Glutamatergic neuron (in vitro differentiated cells): Measurements from ENCODE around the gene RNF17. TPM values are rescaled to one million over a fixed set of nuclear protein-coding genes. Genes with fewer than 3 reads are reported as not detected.

Experiments used
- DNase-seq: peaks from one replicate; pipeline ENCODE4 v3.0.0; 2022
- H3K27ac Mint-ChIP-seq: one replicate; pipeline ENCODE4 v1.8.0; 2020; ENCODE audit warnings: mild to moderate bottlenecking, mixed read lengths, inconsistent platforms; ENCODE audit not compliant: unreplicated experiment
- H3K27me3 Mint-ChIP-seq: one replicate; pipeline ENCODE4 v1.8.0; 2020; ENCODE audit warnings: mild to moderate bottlenecking, moderate library complexity, mixed read lengths, inconsistent platforms; ENCODE audit not compliant: unreplicated experiment
- H3K36me3 Mint-ChIP-seq: one replicate; pipeline ENCODE4 v1.8.0; 2020; ENCODE audit warnings: mild to moderate bottlenecking, mixed read lengths, inconsistent platforms; ENCODE audit not compliant: unreplicated experiment
- H3K4me1 Mint-ChIP-seq: one replicate; pipeline ENCODE4 v1.8.0; 2020; ENCODE audit warnings: mild to moderate bottlenecking, low read depth, mixed read lengths, inconsistent platforms; ENCODE audit not compliant: unreplicated experiment
- H3K4me3 Mint-ChIP-seq: one replicate; pipeline ENCODE4 v1.8.0; 2020; ENCODE audit warnings: mild to moderate bottlenecking, mixed read lengths, inconsistent platforms; ENCODE audit not compliant: unreplicated experiment
- H3K9me3 Mint-ChIP-seq: one replicate; pipeline ENCODE4 v1.8.0; 2020; ENCODE audit warnings: mild to moderate bottlenecking, moderate library complexity, mixed read lengths, inconsistent platforms; ENCODE audit not compliant: unreplicated experiment
- CTCF ChIP-seq: fragments of 200-600 bp; sonication (generic); IDR thresholded peaks from one replicate; pipeline ENCODE4 v1.5.0; 2021; ENCODE audit not compliant: partially characterized antibody, unreplicated experiment
- total RNA-seq: library from RNA; stranded (reverse); fragmentation: NEBNext Ultra II Directional; extraction: Animal tissue kit (Norgen Biotek cat#: 25700); gene quantifications from one replicate; pipeline ENCODE4 v1.2.1, GENCODE V29; 2021; ENCODE audit not compliant: unreplicated experiment

RNF17 gene
- total RNA-seq, 1 donor from 2014 or later, result not detected

GRCh38 chr13:24890256-24890655 lies 126.3 kb downstream of the RNF17 start:
- peaks cover 19% of the 10 kb centered on the region for H3K4me1 Mint-ChIP-seq
- H3K36me3 Mint-ChIP-seq, result peaks cover 5% of the 10 kb centered on the region
- peaks cover 3% of the 10 kb centered on the region for H3K9me3 Mint-ChIP-seq
- no peak for DNase-seq
- H3K4me3 Mint-ChIP-seq, result no peak overlapping the region
- no peak overlapping the region for H3K27ac Mint-ChIP-seq
- no peak for TF ChIP-seq CTCF
- peaks cover 2% of the 10 kb centered on the region for H3K27me3 Mint-ChIP-seq

- Mint-ChIP-seq H3K9me3 (peaks cover 3% of the 10 kb centered on the region), H3K27me3 (peaks cover 2% of the 10 kb centered on the region), H3K36me3 (peaks cover 5% of the 10 kb centered on the region), H3K4me1 (peaks cover 12% of the 10 kb centered on the region), H3K4me3 (no peak overlapping the region), H3K27ac (no peak overlapping the region)
- no peak for TF ChIP-seq CTCF
- no peak for DNase-seq
Observed at GRCh38 chr13:24891476-24892108, 127.6 kb downstream of the RNF17 start.

- H3K27ac Mint-ChIP-seq, result no peak overlapping the region
- H3K36me3 Mint-ChIP-seq, result peaks cover 5% of the 10 kb centered on the region
Observed at GRCh38 chr13:24892829-24893228, 128.9 kb downstream of the RNF17 start.

GRCh38 chr13:24893863-24894262 lies 129.9 kb downstream of the RNF17 start:
- Mint-ChIP-seq H3K4me3 (no peak overlapping the region), H3K36me3 (peaks cover 5% of the 10 kb centered on the region), H3K4me1 (peaks cover 8% of the 10 kb centered on the region), H3K27me3 (no peaks in the 10 kb centered on the region), H3K9me3 (peaks cover 3% of the 10 kb centered on the region), H3K27ac (peak overlapping the region; percentile 3)
- TF ChIP-seq CTCF, result no peak
- DNase-seq, result no peak

More at GRCh38 chr13:24892829-24893228, 128.9 kb downstream of the RNF17 start:
- TF ChIP-seq CTCF, result no peak
- peaks cover 8% of the 10 kb centered on the region for H3K4me1 Mint-ChIP-seq
- H3K27me3 Mint-ChIP-seq, result peaks cover 2% of the 10 kb centered on the region
- no peak overlapping the region for H3K4me3 Mint-ChIP-seq
- peaks cover 3% of the 10 kb centered on the region for H3K9me3 Mint-ChIP-seq
- DNase-seq, result no peak

- no peak for TF ChIP-seq CTCF
- DNase-seq, result no peak
- Mint-ChIP-seq H3K4me3 (no peak overlapping the region), H3K4me1 (peaks cover 8% of the 10 kb centered on the region), H3K36me3 (peaks cover 5% of the 10 kb centered on the region), H3K27ac (peak overlapping the region; percentile 3), H3K9me3 (peaks cover 3% of the 10 kb centered on the region), H3K27me3 (no peaks in the 10 kb centered on the region)
Observed at GRCh38 chr13:24894277-24894971, 130.5 kb downstream of the RNF17 start.
